Adrenal gland (tissue), 5 donors: ENCODE measurements around the gene THBD.

ENCODE experiments used
- POLR2A ChIP-seq, 2 donors: fragments of 450-650 bp; IDR thresholded peaks; one replicate each; pipeline ENCODE4 v1.6.1; 2017; ENCODE audit warnings: antibody characterized with exemption in 2 of 2, mild to moderate bottlenecking in 2 of 2, moderate library complexity in 1 of 2
- TF ChIP-seq, protein P1 (sequence below), 6 experiments: fragments of 450-650 bp in 4 of 6; fragments of 200-600 bp in 2 of 6; sonication (generic) in 1 of 6; IDR thresholded peaks; 1 replicate in 5 of 6; 2 replicates in 1 of 6; pipeline versions ENCODE4 v1.5.1 to v1.8.0; 2016 to 2021; ENCODE audit warnings: antibody characterized with exemption in 6 of 6, mild to moderate bottlenecking in 2 of 6, moderate library complexity in 1 of 6
- donor health status: DM: no; HTN: no; CAD: no.

DNA sequence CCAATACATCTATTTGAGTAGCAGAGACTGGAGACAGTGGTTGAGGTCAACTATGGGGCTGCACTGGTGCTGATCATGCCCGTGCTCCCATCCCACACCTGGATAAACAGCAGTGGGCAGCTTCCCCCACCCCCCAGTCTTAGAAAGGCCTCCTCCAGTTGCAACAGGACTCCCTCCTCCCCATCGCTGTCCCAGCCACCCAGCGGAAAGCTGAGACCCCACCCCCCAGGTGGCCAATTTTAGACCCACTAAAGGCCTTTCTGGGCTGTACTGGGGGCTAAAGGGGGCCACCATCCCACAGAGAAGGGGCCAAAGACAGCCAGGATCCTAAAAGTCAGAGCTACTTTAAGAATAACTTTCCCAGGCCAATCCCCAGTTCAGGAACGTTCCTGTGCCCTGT lies 15.6 kb downstream of the THBD start:
- TF ChIP-seq, protein P1, sequence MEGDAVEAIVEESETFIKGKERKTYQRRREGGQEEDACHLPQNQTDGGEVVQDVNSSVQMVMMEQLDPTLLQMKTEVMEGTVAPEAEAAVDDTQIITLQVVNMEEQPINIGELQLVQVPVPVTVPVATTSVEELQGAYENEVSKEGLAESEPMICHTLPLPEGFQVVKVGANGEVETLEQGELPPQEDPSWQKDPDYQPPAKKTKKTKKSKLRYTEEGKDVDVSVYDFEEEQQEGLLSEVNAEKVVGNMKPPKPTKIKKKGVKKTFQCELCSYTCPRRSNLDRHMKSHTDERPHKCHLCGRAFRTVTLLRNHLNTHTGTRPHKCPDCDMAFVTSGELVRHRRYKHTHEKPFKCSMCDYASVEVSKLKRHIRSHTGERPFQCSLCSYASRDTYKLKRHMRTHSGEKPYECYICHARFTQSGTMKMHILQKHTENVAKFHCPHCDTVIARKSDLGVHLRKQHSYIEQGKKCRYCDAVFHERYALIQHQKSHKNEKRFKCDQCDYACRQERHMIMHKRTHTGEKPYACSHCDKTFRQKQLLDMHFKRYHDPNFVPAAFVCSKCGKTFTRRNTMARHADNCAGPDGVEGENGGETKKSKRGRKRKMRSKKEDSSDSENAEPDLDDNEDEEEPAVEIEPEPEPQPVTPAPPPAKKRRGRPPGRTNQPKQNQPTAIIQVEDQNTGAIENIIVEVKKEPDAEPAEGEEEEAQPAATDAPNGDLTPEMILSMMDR (IDR thresholded peaks at IDR 0.05), result no peak
- no peak for TF ChIP-seq POLR2A (IDR thresholded peaks at IDR 0.05)
